Tibial artery (tissue), 4 donors: ENCODE measurements around the gene SCGB1C2.

Experiments
- DNase-seq, 2 donors: peaks; one replicate each; pipeline ENCODE4 v3.0.0-alpha.2; 2019
- H3K27ac ChIP-seq, 2 donors: fragments of 200-600 bp; sonication (generic) in 1 of 2; 1 replicate in 1 of 2; 2 replicates in 1 of 2; pipeline ENCODE4 v1.5.1; 2018 to 2019; ENCODE audit warnings: mild to moderate bottlenecking in 1 of 2
- H3K27me3 ChIP-seq, 2 donors: fragments of 200-600 bp; sonication (generic) in 1 of 2; one replicate each; pipeline versions ENCODE4 v1.5.1 to v1.6.0; 2016 to 2019
- H3K36me3 ChIP-seq, 3 donors: fragments of 200-600 bp; sonication (generic) in 2 of 3; one replicate each; pipeline ENCODE4 v1.5.1; 2016 to 2019; ENCODE audit warnings: mild to moderate bottlenecking in 2 of 3
- H3K4me1 ChIP-seq, 4 donors: fragments of 200-600 bp; sonication (generic) in 2 of 4; 1 replicate in 3 of 4; 2 replicates in 1 of 4; pipeline ENCODE4 v1.5.1; 2016 to 2019
- H3K4me3 ChIP-seq, 2 donors: fragments of 200-600 bp; sonication (generic) in 1 of 2; 1 replicate in 1 of 2; 2 replicates in 1 of 2; pipeline ENCODE4 v1.5.1; 2018 to 2019; ENCODE audit warnings: mild to moderate bottlenecking in 2 of 2
- H3K9me3 ChIP-seq, 3 donors: fragments of 200-600 bp; sonication (generic) in 1 of 3; one replicate each; pipeline ENCODE4 v1.5.1; 2016 to 2019
- intact Hi-C: fragments of 100-400 bp; cut with DNase I; formaldehyde crosslinking; loops from one replicate; pipeline ENCODE4 v1.15.0; 2023; ENCODE audit warnings: low total_unique reads
- TF ChIP-seq, protein P1 (sequence below), 2 experiments: fragments of 200-600 bp in 1 of 2; fragments of 450-650 bp in 1 of 2; IDR thresholded peaks; one replicate each; pipeline ENCODE4 v1.5.1; 2017 to 2019; ENCODE audit warnings: antibody characterized with exemption in 2 of 2, mild to moderate bottlenecking in 1 of 2, moderate library complexity in 1 of 2

The SCGB1C2 gene

DNA sequence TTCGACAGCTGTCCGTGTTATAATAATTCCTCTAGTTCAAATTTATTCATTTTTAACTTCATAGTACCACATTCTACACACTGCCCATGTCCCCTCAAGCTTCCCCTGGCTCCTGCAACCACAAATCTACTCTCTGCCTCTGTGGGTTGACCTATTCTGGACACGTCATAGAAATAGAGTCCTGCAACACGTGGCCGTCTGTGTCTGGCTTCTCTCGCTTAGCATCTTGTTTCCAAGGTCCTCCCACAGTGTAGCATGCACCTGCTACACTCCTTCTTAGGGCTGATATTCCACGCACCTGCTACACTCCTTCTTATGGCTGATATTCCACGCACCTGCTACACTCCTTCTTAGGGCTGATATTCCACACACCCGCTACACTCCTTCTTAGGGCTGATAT is 16.5 kb downstream of the SCGB1C2 start:
- DNase-seq: no peak

DNA sequence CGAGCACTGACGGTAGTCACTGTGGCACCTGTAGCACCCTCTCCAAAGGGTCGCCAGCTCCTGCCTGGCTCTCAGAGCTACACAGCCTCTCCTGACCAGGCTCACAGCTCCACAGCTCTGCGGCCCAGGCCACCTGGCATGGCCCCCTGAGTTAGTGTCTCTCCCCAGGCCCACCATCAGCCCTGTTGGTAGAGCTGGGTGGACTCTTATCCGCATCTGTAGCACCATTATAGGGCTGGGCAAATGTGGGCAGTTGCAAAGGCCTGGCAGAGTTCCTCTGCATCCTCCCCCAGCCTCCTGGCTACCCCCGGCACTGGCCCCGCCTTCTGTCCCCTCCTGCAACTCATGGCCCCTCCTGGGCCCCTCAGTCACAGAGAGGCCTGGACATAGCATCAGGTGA is 18.2 kb downstream of the SCGB1C2 start:
- TF ChIP-seq, protein P1, sequence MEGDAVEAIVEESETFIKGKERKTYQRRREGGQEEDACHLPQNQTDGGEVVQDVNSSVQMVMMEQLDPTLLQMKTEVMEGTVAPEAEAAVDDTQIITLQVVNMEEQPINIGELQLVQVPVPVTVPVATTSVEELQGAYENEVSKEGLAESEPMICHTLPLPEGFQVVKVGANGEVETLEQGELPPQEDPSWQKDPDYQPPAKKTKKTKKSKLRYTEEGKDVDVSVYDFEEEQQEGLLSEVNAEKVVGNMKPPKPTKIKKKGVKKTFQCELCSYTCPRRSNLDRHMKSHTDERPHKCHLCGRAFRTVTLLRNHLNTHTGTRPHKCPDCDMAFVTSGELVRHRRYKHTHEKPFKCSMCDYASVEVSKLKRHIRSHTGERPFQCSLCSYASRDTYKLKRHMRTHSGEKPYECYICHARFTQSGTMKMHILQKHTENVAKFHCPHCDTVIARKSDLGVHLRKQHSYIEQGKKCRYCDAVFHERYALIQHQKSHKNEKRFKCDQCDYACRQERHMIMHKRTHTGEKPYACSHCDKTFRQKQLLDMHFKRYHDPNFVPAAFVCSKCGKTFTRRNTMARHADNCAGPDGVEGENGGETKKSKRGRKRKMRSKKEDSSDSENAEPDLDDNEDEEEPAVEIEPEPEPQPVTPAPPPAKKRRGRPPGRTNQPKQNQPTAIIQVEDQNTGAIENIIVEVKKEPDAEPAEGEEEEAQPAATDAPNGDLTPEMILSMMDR (IDR thresholded peaks at IDR 0.05): no peak
- no peak for DNase-seq
- intact Hi-C loops: no loop called here

More for the DNA sequence above, 16.5 kb downstream of the SCGB1C2 start:
- intact Hi-C loops: no loop called here
- H3K9me3 ChIP-seq: no peaks in the 10 kb centered on the region
- peaks cover 0 to 30% of the 10 kb centered on the region in 2 donors for H3K27me3 ChIP-seq
- no peak overlapping the region for H3K27ac ChIP-seq
- no peaks in the 10 kb centered on the region for H3K36me3 ChIP-seq
- H3K4me1 ChIP-seq: no peaks in the 10 kb centered on the region
- TF ChIP-seq, protein P1 (IDR thresholded peaks at IDR 0.05): no peak
- H3K4me3 ChIP-seq: no peak overlapping the region

DNA sequence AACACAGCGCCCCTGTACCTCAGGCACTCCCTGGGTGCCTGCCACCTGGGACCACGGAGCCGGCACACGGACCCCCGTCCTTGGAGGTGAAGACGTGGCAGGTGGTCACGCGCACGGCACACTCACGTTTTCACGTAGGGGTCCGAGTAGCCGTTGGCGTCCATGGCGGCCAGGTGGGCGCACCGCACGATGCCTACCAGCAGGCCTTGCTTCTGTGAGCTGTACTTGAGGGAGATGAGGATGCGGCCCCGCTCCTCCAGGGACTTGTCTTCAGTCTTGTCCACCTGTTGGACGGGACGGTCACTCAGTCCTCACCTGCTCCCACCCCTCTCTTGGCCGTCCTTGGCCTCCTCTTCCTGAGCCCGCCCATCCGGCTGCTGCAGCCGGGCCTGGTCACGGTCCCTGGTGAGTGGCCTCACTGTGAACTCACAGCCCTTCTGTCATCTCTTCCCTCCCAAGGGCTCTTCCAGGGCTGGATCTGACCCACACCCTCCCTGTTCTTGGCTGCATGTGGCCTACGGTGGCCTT is 18.8 kb downstream of the SCGB1C2 start:
- Histone ChIP-seq H3K36me3 (no peaks in the 10 kb centered on the region), H3K27ac (no peak overlapping the region), H3K4me3 (no peak overlapping the region), H3K27me3 (peaks cover 0 to 25% of the 10 kb centered on the region in 2 donors), H3K9me3 (no peaks in the 10 kb centered on the region), H3K4me1 (no peaks in the 10 kb centered on the region)
- no peak for DNase-seq
- TF ChIP-seq, protein P1 (IDR thresholded peaks at IDR 0.05): no peak
- intact Hi-C loops: no loop called here

More for the DNA sequence above, 18.2 kb downstream of the SCGB1C2 start:
- H3K4me3 ChIP-seq: no peak overlapping the region
- no peaks in the 10 kb centered on the region for H3K36me3 ChIP-seq
- H3K27ac ChIP-seq: no peak overlapping the region
- peaks cover 0 to 25% of the 10 kb centered on the region in 2 donors for H3K27me3 ChIP-seq
- no peaks in the 10 kb centered on the region for H3K9me3 ChIP-seq
- H3K4me1 ChIP-seq: no peaks in the 10 kb centered on the region

DNA sequence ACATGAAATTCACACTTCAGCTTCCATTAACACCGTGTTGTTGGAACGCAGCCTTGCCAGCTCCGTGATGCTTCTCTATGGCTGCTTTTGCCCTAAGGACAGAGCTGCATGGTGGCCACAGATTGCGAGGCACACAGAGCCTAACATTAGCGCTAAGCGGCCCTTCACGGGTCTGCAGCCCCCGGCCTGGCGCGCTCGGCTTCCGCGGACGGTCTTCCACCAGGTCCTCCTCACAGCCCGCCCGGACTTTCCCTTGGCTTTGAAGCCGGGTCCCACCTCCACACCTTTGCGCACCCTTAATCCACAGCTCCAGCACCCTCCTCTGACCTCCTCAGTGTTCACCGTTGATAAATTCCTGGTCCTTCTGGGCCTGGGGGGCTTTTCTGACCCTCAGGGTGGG is 19.6 kb downstream of the SCGB1C2 start:
- no peaks in the 10 kb centered on the region for H3K36me3 ChIP-seq
- no peak overlapping the region for H3K27ac ChIP-seq
- H3K4me1 ChIP-seq: no peaks in the 10 kb centered on the region
- peaks cover 0 to 22% of the 10 kb centered on the region in 2 donors for H3K27me3 ChIP-seq
- no peak for DNase-seq
- TF ChIP-seq, protein P1 (IDR thresholded peaks at IDR 0.05): no peak
- intact Hi-C loops: no loop called here
- no peaks in the 10 kb centered on the region for H3K9me3 ChIP-seq
- H3K4me3 ChIP-seq: no peak overlapping the region

DNA sequence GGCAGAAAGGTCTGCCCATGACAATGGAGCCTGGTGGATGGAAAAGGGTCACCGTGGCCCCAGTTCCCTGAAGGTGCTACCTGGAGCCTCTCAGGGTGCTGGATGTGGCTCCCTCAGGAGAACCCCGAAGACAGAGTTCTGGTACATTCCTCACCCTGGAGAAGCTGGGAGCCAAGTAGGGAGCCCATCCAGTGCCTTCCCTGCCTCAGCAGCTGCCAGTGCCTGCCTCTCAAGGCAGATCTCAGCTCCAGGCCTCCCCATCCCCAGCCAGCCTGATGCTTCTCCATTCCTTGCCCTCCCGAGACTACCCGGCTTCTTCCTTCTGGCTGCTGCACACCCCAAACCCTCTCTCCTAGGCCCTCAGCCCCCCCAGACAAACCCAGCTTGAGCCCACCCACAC is 20.5 kb downstream of the SCGB1C2 start:
- H3K36me3 ChIP-seq: no peaks in the 10 kb centered on the region
- DNase-seq: no peak
- intact Hi-C loops: no loop called here

More for the DNA sequence above, 20.5 kb downstream of the SCGB1C2 start:
- H3K27ac ChIP-seq: no peak overlapping the region
- TF ChIP-seq, protein P1 (IDR thresholded peaks at IDR 0.05): no peak
- H3K4me3 ChIP-seq: no peak overlapping the region
- peaks cover 0 to 19% of the 10 kb centered on the region in 2 donors for H3K27me3 ChIP-seq
- H3K9me3 ChIP-seq: no peaks in the 10 kb centered on the region
- no peaks in the 10 kb centered on the region for H3K4me1 ChIP-seq
